IMR-90 (cell line): ENCODE results near the gene SLC2A1. TPM values are rescaled to one million over a fixed set of nuclear protein-coding genes. Genes with fewer than 3 reads are reported as not detected.

Experiments
- BHLHE40 ChIP-seq: fragments of 150-350 bp; IDR thresholded peaks from 2 replicates; pipeline ENCODE4 v1.6.1; 2016; ENCODE audit warnings: mild to moderate bottlenecking, low read depth, low read length
- CHD1 ChIP-seq: IDR thresholded peaks from 2 replicates; pipeline ENCODE4 v1.6.1; 2012; ENCODE audit warnings: low read depth, low read length, improper control_type of control experiment
- FOS ChIP-seq: fragments of 150-350 bp; IDR thresholded peaks from 2 replicates; pipeline ENCODE4 v1.6.1; 2016; ENCODE audit warnings: low read depth, low read length
- USF2 ChIP-seq: fragments of 150-350 bp; IDR thresholded peaks from 2 replicates; pipeline ENCODE4 v1.6.1; 2017; ENCODE audit warnings: mild to moderate bottlenecking, antibody characterized with exemption, low read length, low read depth
- polyA plus RNA-seq, 3 experiments: library from polyadenylated mRNA; depleted of rRNA; stranded (reverse); fragments of >200 nt; gene quantifications; 2 replicates each; pipeline ENCODE4 v1.2.3, GENCODE V29; 2012; ENCODE audit warnings: low replicate concordance in 1 of 3
- total RNA-seq: library from RNA; depleted of rRNA; stranded (reverse); fragments of >200 nt; gene quantifications from 2 replicates; pipeline ENCODE4 v1.2.3, GENCODE V29; 2012
- TF ChIP-seq, protein P1 (sequence below): fragments of 150-350 bp; IDR thresholded peaks from 2 replicates; pipeline ENCODE4 v1.6.1; 2016; ENCODE audit warnings: low read depth, mild to moderate bottlenecking, low read length, moderate library complexity, borderline replicate concordance

The SLC2A1 gene
- total and polyA plus RNA-seq, 2 of the 4 experiments (the other 2 are of a cell fraction) = 200 to 395 TPM

DNA sequence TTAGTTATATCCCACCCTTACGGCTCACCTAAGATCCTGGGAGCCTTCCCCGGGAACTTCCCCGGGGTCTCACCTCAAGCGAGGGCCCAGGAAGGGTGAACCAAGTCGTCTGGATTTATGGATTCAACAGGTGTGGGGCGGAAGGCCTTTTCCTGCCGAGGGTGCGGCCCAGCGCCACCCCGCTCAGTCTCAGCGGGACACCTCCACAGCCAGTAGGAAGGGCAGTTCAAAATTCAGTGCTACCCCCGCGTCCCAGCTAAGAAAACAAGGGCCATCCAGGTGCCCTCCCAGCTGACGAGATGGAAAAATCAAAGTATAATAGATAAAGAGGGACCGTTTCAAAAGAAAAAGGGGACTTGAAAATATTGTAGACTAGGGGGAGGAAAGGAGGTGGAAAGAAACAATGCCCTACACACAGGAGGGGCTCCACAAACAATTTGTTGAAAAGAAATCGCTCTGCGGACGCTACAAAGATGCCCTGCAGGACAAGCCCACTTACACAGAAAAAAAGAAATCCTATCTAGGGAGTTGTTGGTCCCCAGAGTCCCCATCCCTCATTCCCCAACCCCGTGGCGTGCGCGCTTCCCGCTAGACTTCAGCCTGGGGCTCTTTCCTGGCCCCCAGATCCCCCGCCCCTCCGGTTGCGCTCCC lies 1.3 kb downstream of the SLC2A1 start (continued):
- TF ChIP-seq, protein P1, sequence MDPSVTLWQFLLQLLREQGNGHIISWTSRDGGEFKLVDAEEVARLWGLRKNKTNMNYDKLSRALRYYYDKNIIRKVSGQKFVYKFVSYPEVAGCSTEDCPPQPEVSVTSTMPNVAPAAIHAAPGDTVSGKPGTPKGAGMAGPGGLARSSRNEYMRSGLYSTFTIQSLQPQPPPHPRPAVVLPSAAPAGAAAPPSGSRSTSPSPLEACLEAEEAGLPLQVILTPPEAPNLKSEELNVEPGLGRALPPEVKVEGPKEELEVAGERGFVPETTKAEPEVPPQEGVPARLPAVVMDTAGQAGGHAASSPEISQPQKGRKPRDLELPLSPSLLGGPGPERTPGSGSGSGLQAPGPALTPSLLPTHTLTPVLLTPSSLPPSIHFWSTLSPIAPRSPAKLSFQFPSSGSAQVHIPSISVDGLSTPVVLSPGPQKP = no peak
- no peak for TF ChIP-seq CHD1
- no peak for TF ChIP-seq FOS
- TF ChIP-seq BHLHE40 = no peak
- TF ChIP-seq USF2 = no peak
